ENCODE measurements around the gene PLAA. TPM values are rescaled to one million over a fixed set of nuclear protein-coding genes. Genes with fewer than 3 reads are reported as not detected.
A peak's percentile ranks its signal among the peaks of the same experiment; 100 is the strongest.

PLAA gene
- total RNA-seq, 1 donor from 2014 or later, result 53.4 TPM

GRCh38 chr9:26947736-26948135 lies 694 bp upstream of the PLAA start:
- no peak for TF ChIP-seq CTCF (IDR thresholded peaks at IDR 0.05; ENCODE audit: partially characterized antibody, unreplicated experiment)
- H3K4me1 Mint-ChIP-seq (ENCODE audit: low read depth, unreplicated experiment), result peaks cover 11% of the 10 kb centered on the region
- H3K27ac Mint-ChIP-seq (ENCODE audit: unreplicated experiment), result peak overlapping the region; percentile 99
- DNase-seq, result no peak
- peaks cover 1% of the 10 kb centered on the region for H3K27me3 Mint-ChIP-seq (ENCODE audit: unreplicated experiment)
- peaks cover 10% of the 10 kb centered on the region for H3K9me3 Mint-ChIP-seq (ENCODE audit: unreplicated experiment)
- H3K36me3 Mint-ChIP-seq (ENCODE audit: unreplicated experiment), result no peaks in the 10 kb centered on the region
- H3K4me3 Mint-ChIP-seq (ENCODE audit: unreplicated experiment), result peak overlapping the region; percentile 90

- DNase-seq, result no peak
- peak overlapping the region; percentile 90 for H3K4me3 Mint-ChIP-seq (ENCODE audit: unreplicated experiment)
- peak overlapping the region; percentile 99 for H3K27ac Mint-ChIP-seq (ENCODE audit: unreplicated experiment)
- peaks cover 10% of the 10 kb centered on the region for H3K9me3 Mint-ChIP-seq (ENCODE audit: unreplicated experiment)
- no peak for TF ChIP-seq CTCF (IDR thresholded peaks at IDR 0.05; ENCODE audit: partially characterized antibody, unreplicated experiment)
- H3K27me3 Mint-ChIP-seq (ENCODE audit: unreplicated experiment), result peaks cover 1% of the 10 kb centered on the region
- peaks cover 17% of the 10 kb centered on the region for H3K4me1 Mint-ChIP-seq (ENCODE audit: low read depth, unreplicated experiment)
- no peaks in the 10 kb centered on the region for H3K36me3 Mint-ChIP-seq (ENCODE audit: unreplicated experiment)
These were observed 1.5 kb downstream of the PLAA start for GRCh38 chr9:26945591-26945990.

GRCh38 chr9:26940779-26941178 lies 6.3 kb downstream of the PLAA start:
- H3K9me3 Mint-ChIP-seq (ENCODE audit: unreplicated experiment), result no peaks in the 10 kb centered on the region
- H3K4me1 Mint-ChIP-seq (ENCODE audit: low read depth, unreplicated experiment), result peaks cover 23% of the 10 kb centered on the region

GRCh38 chr9:26939955-26940711 lies 6.9 kb downstream of the PLAA start:
- TF ChIP-seq CTCF (IDR thresholded peaks at IDR 0.05; ENCODE audit: partially characterized antibody, unreplicated experiment), result no peak
- Mint-ChIP-seq H3K4me1 (ENCODE audit: low read depth, unreplicated experiment) (peaks cover 18% of the 10 kb centered on the region), H3K27me3 (ENCODE audit: unreplicated experiment) (no peaks in the 10 kb centered on the region), H3K4me3 (ENCODE audit: unreplicated experiment) (no peak overlapping the region), H3K9me3 (ENCODE audit: unreplicated experiment) (no peaks in the 10 kb centered on the region), H3K27ac (ENCODE audit: unreplicated experiment) (peak overlapping the region; percentile 3), H3K36me3 (ENCODE audit: unreplicated experiment) (no peaks in the 10 kb centered on the region)
- DNase-seq, result no peak

More at GRCh38 chr9:26940779-26941178, 6.3 kb downstream of the PLAA start:
- H3K27ac Mint-ChIP-seq (ENCODE audit: unreplicated experiment), result no peak overlapping the region
- no peaks in the 10 kb centered on the region for H3K27me3 Mint-ChIP-seq (ENCODE audit: unreplicated experiment)
- no peak overlapping the region for H3K4me3 Mint-ChIP-seq (ENCODE audit: unreplicated experiment)
- DNase-seq, result no peak
- H3K36me3 Mint-ChIP-seq (ENCODE audit: unreplicated experiment), result no peaks in the 10 kb centered on the region
- no peak for TF ChIP-seq CTCF (IDR thresholded peaks at IDR 0.05; ENCODE audit: partially characterized antibody, unreplicated experiment)

- Mint-ChIP-seq H3K27ac (ENCODE audit: unreplicated experiment) (no peak overlapping the region), H3K4me3 (ENCODE audit: unreplicated experiment) (no peak overlapping the region)
- DNase-seq, result no peak
These were observed 9.1 kb downstream of the PLAA start for GRCh38 chr9:26937816-26938371.

More at GRCh38 chr9:26937816-26938371, 9.1 kb downstream of the PLAA start:
- H3K27me3 Mint-ChIP-seq (ENCODE audit: unreplicated experiment), result no peaks in the 10 kb centered on the region
- no peaks in the 10 kb centered on the region for H3K9me3 Mint-ChIP-seq (ENCODE audit: unreplicated experiment)
- no peak for TF ChIP-seq CTCF (IDR thresholded peaks at IDR 0.05; ENCODE audit: partially characterized antibody, unreplicated experiment)
- H3K4me1 Mint-ChIP-seq (ENCODE audit: low read depth, unreplicated experiment), result peaks cover 15% of the 10 kb centered on the region
- no peaks in the 10 kb centered on the region for H3K36me3 Mint-ChIP-seq (ENCODE audit: unreplicated experiment)

Data from glutamatergic neuron (in vitro differentiated cells).